HCT116 (cell line): ENCODE results near the gene IFI27L2. TPM values are rescaled to one million over a fixed set of nuclear protein-coding genes. Genes with fewer than 3 reads are reported as not detected.

Experiments
- ATAC-seq: fragments of 200-7000 bp; cut with Tn5 transposase; 2 replicates; pipeline ENCODE4 v1.9.1; 2020; ENCODE audit warnings: mild to moderate bottlenecking, moderate library complexity
- BruUV-seq: library from RNA; stranded (reverse); fragments of 400-500 nt; replicated peaks from 2 replicates; lab custom pipeline; 2021; lab: Mats Ljungman, UMichigan
- CTCF ChIA-PET: fragments of 300-600 bp; sonication (Branson Sonifier 250); formaldehyde crosslinking; loops from one replicate; lab custom pipeline; 2021; ENCODE audit warnings: antibody characterized with exemption; lab: Charles Lee
- POLR2A ChIA-PET: fragments of 300-600, 350-600 bp; sonication (Branson Sonifier 250); formaldehyde crosslinking; loops from one replicate; lab custom pipeline; 2021; ENCODE audit warnings: antibody characterized with exemption; lab: Charles Lee
- RAD21 ChIA-PET, 2 experiments: fragments of 300-600 bp; sonication (Branson Sonifier 250); formaldehyde crosslinking; loops; one replicate each; lab custom pipeline; 2023; ENCODE audit warnings: low total read pairs in 2 of 2; ENCODE audit not compliant: uncharacterized antibody in 2 of 2, unreplicated experiment in 2 of 2, low non-redundant PET in 1 of 2; lab: Charles Lee
- DNase-seq: peaks from one replicate; pipeline ENCODE4 v3.0.0-alpha.2; 2010; ENCODE audit warnings: low read depth, low spot score
- H2AFZ ChIP-seq: fragments of 200-600 bp; shearing (Covaris generic), sonication (generic); 2 replicates; pipeline ENCODE4 v1.6.1; 2017; ENCODE audit warnings: low read depth, mixed run types, mixed read lengths, antibody characterized with exemption, low read length; ENCODE audit not compliant: poor library complexity, severe bottlenecking
- H3K27ac ChIP-seq: 2 replicates; pipeline ENCODE4 v1.5.1; 2012; ENCODE audit warnings: low read depth, low read length
- H3K27me3 ChIP-seq: fragments of 200-600 bp; sonication (generic); 2 replicates; pipeline ENCODE4 v1.6.1; 2016; ENCODE audit warnings: mixed run types, low read length, mixed read lengths; ENCODE audit not compliant: insufficient read depth
- H3K36me3 ChIP-seq, 2 experiments: fragments of 200-500 bp in 1 of 2; fragments of 200-600 bp in 1 of 2; sonication (Bioruptor generic) in 1 of 2; sonication (generic) in 1 of 2; 2 replicates each; pipeline versions ENCODE4 v1.5.1 to v1.6.1; 2014 to 2016; ENCODE audit warnings: low read length in 2 of 2, inconsistent platforms in 1 of 2, mixed read lengths in 1 of 2, mixed run types in 1 of 2; ENCODE audit not compliant: insufficient read depth in 2 of 2, control insufficient read depth in 1 of 2
- H3K4me1 ChIP-seq, 2 experiments: fragments of 200-600 bp in 1 of 2; sonication (generic) in 1 of 2; 2 replicates each; pipeline versions ENCODE4 v1.5.1 to v1.6.1; 2012 to 2017; ENCODE audit warnings: low read length in 2 of 2, inconsistent platforms in 1 of 2, mild to moderate bottlenecking in 1 of 2, mixed read lengths in 1 of 2, mixed run types in 1 of 2, moderate library complexity in 1 of 2; ENCODE audit not compliant: insufficient read depth in 2 of 2, control insufficient read depth in 1 of 2
- H3K4me2 ChIP-seq: fragments of 200-600 bp; sonication (generic); 2 replicates; pipeline ENCODE4 v1.6.1; 2017; ENCODE audit warnings: mixed run types, low read length, mixed read lengths
- H3K4me3 ChIP-seq, 2 experiments: fragments of 200-600 bp in 1 of 2; sonication (generic) in 1 of 2; replicated peaks in 1 of 2; 2 replicates each; pipeline ENCODE4 v1.5.1; 2011 to 2016; ENCODE audit warnings: low read length in 2 of 2, control low read depth in 1 of 2, low read depth in 1 of 2, mild to moderate bottlenecking in 1 of 2, mixed read lengths in 1 of 2, mixed run types in 1 of 2
- H3K79me2 ChIP-seq: fragments of 200-600 bp; sonication (generic); 2 replicates; pipeline ENCODE4 v1.6.1; 2017; ENCODE audit warnings: mild to moderate bottlenecking, mixed run types, low read length, moderate library complexity, mixed read lengths; ENCODE audit not compliant: insufficient read depth
- H3K9ac ChIP-seq: fragments of 200-600 bp; sonication (generic); 2 replicates; pipeline ENCODE4 v1.6.1; 2016; ENCODE audit warnings: low read length, mixed read lengths
- H3K9me2 ChIP-seq: fragments of 200-600 bp; sonication (generic), shearing (Covaris generic); 2 replicates; pipeline ENCODE4 v1.6.1; 2017; ENCODE audit warnings: mixed run types, mild to moderate bottlenecking, moderate library complexity; ENCODE audit not compliant: insufficient read depth
- H3K9me3 ChIP-seq, 2 experiments: fragments of 200-500 bp in 1 of 2; fragments of 200-600 bp in 1 of 2; sonication (Bioruptor generic) in 1 of 2; sonication (generic) in 1 of 2; 2 replicates each; pipeline ENCODE4 v1.6.1; 2014 to 2017; ENCODE audit warnings: low read length in 2 of 2, mixed read lengths in 2 of 2, inconsistent platforms in 1 of 2, low read depth in 1 of 2, mild to moderate bottlenecking in 1 of 2, mixed run types in 1 of 2, moderate library complexity in 1 of 2; ENCODE audit not compliant: control insufficient read depth in 1 of 2, insufficient read depth in 1 of 2
- H4K20me1 ChIP-seq: fragments of 200-600 bp; sonication (generic), shearing (Covaris generic); 2 replicates; pipeline ENCODE4 v1.6.1; 2017; ENCODE audit warnings: mixed run types, mild to moderate bottlenecking, moderate library complexity; ENCODE audit not compliant: insufficient read depth
- CBX3 ChIP-seq: IDR thresholded peaks from 2 replicates; pipeline ENCODE4 v1.6.1; 2012; ENCODE audit warnings: low read depth
- CEBPB ChIP-seq: IDR thresholded peaks from 2 replicates; pipeline ENCODE4 v1.6.1; 2012; ENCODE audit warnings: low read depth
- EGR1 ChIP-seq: IDR thresholded peaks from 2 replicates; pipeline ENCODE4 v1.6.1; 2012; ENCODE audit warnings: low read depth
- ELF1 ChIP-seq: IDR thresholded peaks from 2 replicates; pipeline ENCODE4 v1.6.1; 2012; ENCODE audit warnings: low read depth, borderline replicate concordance
- EZH2phosphoT487 ChIP-seq: fragments of 200-600 bp; IDR thresholded peaks from 2 replicates; pipeline ENCODE4 v1.6.1; 2018; ENCODE audit warnings: antibody characterized with exemption, borderline replicate concordance
- FOSL1 ChIP-seq: IDR thresholded peaks from 2 replicates; pipeline ENCODE4 v1.6.1; 2012; ENCODE audit warnings: low read depth
- JUND ChIP-seq: IDR thresholded peaks from 2 replicates; pipeline ENCODE4 v1.6.1; 2012
- POLR2AphosphoS5 ChIP-seq: IDR thresholded peaks from 2 replicates; pipeline ENCODE4 v1.6.1; 2011; ENCODE audit warnings: mild to moderate bottlenecking, low read depth, low read length, moderate library complexity
- RAD21 ChIP-seq: IDR thresholded peaks from 2 replicates; pipeline ENCODE4 v1.6.1; 2012; ENCODE audit warnings: low read depth, mild to moderate bottlenecking
- REST ChIP-seq: IDR thresholded peaks from 2 replicates; pipeline ENCODE4 v1.6.1; 2012; ENCODE audit warnings: low read depth
- ZBTB33 ChIP-seq: IDR thresholded peaks from 2 replicates; pipeline ENCODE4 v1.6.1; 2011; ENCODE audit warnings: mild to moderate bottlenecking, low read length, moderate library complexity; ENCODE audit not compliant: insufficient replicate concordance; ENCODE audit errors: extremely low read depth
- ZNF274 ChIP-seq: fragments of 200-500 bp; sonication (Bioruptor generic); IDR thresholded peaks from 2 replicates; pipeline ENCODE4 v1.6.1; 2014; ENCODE audit warnings: mild to moderate bottlenecking, low read depth, low read length, inconsistent platforms
- intact Hi-C: fragments of 100-400 bp; cut with micrococcal nuclease; formaldehyde crosslinking; loops from 2 replicates; pipeline ENCODE4 v1.10.0; 2022
- total RNA-seq: library from RNA; stranded (reverse); gene quantifications from one replicate; pipeline ENCODE4 v1.2.1, GENCODE V29; 2021; ENCODE audit not compliant: unreplicated experiment

IFI27L2 gene
- total RNA-seq, 1 experiment from 2014 or later = 42.9 TPM

- Histone ChIP-seq H3K27me3 (no peaks in the 10 kb centered on the region), H3K4me1 (peaks cover 0 to 18% of the 10 kb centered on the region in 2 experiments; a peak in 1 of 4 replicates), H3K27ac (no peak overlapping the region), H3K4me2 (no peak overlapping the region), H3K9ac (no peak overlapping the region), H3K9me2 (no peaks in the 10 kb centered on the region), H3K4me3 (no peak overlapping the region), H4K20me1 (no peaks in the 10 kb centered on the region), H2AFZ (no peak overlapping the region), H3K9me3 (no peaks in the 10 kb centered on the region), H3K79me2 (no peaks in the 10 kb centered on the region), H3K36me3 (no peaks in the 10 kb centered on the region)
- ChIA-PET CTCF (no interaction called here), POLR2A (no interaction called here)
- no peak for DNase-seq
- intact Hi-C loops = no loop called here
- no peak for TF ChIP-seq FOSL1
- TF ChIP-seq CEBPB = no peak
- TF ChIP-seq EZH2phosphoT487 = no peak
- no peak for TF ChIP-seq RAD21
- no peak for TF ChIP-seq JUND
- TF ChIP-seq, all 23 proteins: peak for 0
- no TSS peak for BruUV-seq
- RAD21 ChIA-PET = no interaction called here
- no peak for ATAC-seq
Measured at GRCh38 chr14:94113073-94113472, 16.3 kb downstream of the IFI27L2 start.

- BruUV-seq = no TSS peak
- POLR2A ChIA-PET = no interaction called here
- H3K4me3 ChIP-seq = no peak overlapping the region
- no peaks in the 10 kb centered on the region for H3K27me3 ChIP-seq
- no peak for ATAC-seq
- RAD21 ChIA-PET = no interaction called here
- CTCF ChIA-PET = no interaction called here
- H3K27ac ChIP-seq = no peak overlapping the region
- no peak overlapping the region for H3K9ac ChIP-seq
- no peaks in the 10 kb centered on the region for H3K79me2 ChIP-seq
- H4K20me1 ChIP-seq = no peaks in the 10 kb centered on the region
- no peaks in the 10 kb centered on the region for H3K9me2 ChIP-seq
- peaks cover 0 to 18% of the 10 kb centered on the region in 2 experiments; a peak in 1 of 4 replicates for H3K4me1 ChIP-seq
- no peak for DNase-seq
- H2AFZ ChIP-seq = no peak overlapping the region
- no peak overlapping the region for H3K4me2 ChIP-seq
- H3K36me3 ChIP-seq = no peaks in the 10 kb centered on the region
- no peaks in the 10 kb centered on the region for H3K9me3 ChIP-seq
- TF ChIP-seq ZNF274 (no peak), POLR2AphosphoS5 (no peak), ELF1 (no peak), EGR1 (no peak), CBX3 (no peak), RAD21 (no peak), ZBTB33 (no peak), REST (no peak)
- intact Hi-C loops = no loop called here
Measured at GRCh38 chr14:94112513-94113063, 16.8 kb downstream of the IFI27L2 start.
